HepG2 (cell line): ENCODE data around the gene DRAP1. TPM values are rescaled to one million over a fixed set of nuclear protein-coding genes. Genes with fewer than 3 reads are reported as not detected.

Experiments used
- BHLHE40 ChIP-seq: IDR thresholded peaks from 2 replicates; pipeline ENCODE4 v1.6.1; 2011; ENCODE audit warnings: low read length, improper control_type of control experiment
- FOSL2 ChIP-seq: sonication (generic); formaldehyde crosslinking; IDR thresholded peaks from 2 replicates; pipeline ENCODE4 v1.4.0; 2020; ENCODE audit warnings: missing genetic modification reagents
- FOXA3 ChIP-seq: IDR thresholded peaks from 2 replicates; pipeline ENCODE4 v1.6.1; 2016; ENCODE audit warnings: missing genetic modification reagents, missing compliant biosample characterization
- GATAD1 ChIP-seq: IDR thresholded peaks from 2 replicates; pipeline ENCODE4 v1.6.1; 2016; ENCODE audit warnings: missing genetic modification reagents, missing compliant biosample characterization
- KDM1A ChIP-seq: IDR thresholded peaks from 2 replicates; pipeline ENCODE4 v1.6.1; 2016; ENCODE audit warnings: missing compliant biosample characterization
- MLXIP ChIP-seq: sonication (generic); formaldehyde crosslinking; IDR thresholded peaks from 2 replicates; pipeline ENCODE4 v1.9.0; 2021; ENCODE audit warnings: missing genetic modification reagents, borderline replicate concordance
- POGK ChIP-seq: sonication (generic); formaldehyde crosslinking; conservative IDR thresholded peaks from 2 replicates; pipeline ENCODE4 v1.8.0; 2022; ENCODE audit warnings: mild to moderate bottlenecking, moderate library complexity, missing genetic modification reagents
- SP1 ChIP-seq, 2 experiments: fragments of 450-650 bp in 1 of 2; sonication (generic) in 1 of 2; formaldehyde crosslinking in 1 of 2; IDR thresholded peaks; 2 replicates each; pipeline versions ENCODE4 v1.4.0 to v1.6.1; 2016 to 2020; ENCODE audit warnings: missing genetic modification reagents in 1 of 2
- ZBTB33 ChIP-seq: sonication (generic); formaldehyde crosslinking; IDR thresholded peaks from 2 replicates; pipeline ENCODE4 v1.4.0; 2020; ENCODE audit warnings: missing genetic modification reagents
- ZMYM3 ChIP-seq: sonication (generic); formaldehyde crosslinking; IDR thresholded peaks from 2 replicates; pipeline ENCODE4 v1.5.1; 2020; ENCODE audit warnings: mild to moderate bottlenecking, missing genetic modification reagents
- ZNF354B ChIP-seq: sonication (generic); formaldehyde crosslinking; IDR thresholded peaks from 2 replicates; pipeline ENCODE4 v1.8.0; 2022; ENCODE audit warnings: mild to moderate bottlenecking, missing genetic modification reagents
- ZNF574 ChIP-seq: sonication (generic); formaldehyde crosslinking; IDR thresholded peaks from 2 replicates; pipeline ENCODE4 v1.4.0; 2020; ENCODE audit warnings: missing genetic modification reagents
- ZNF589 ChIP-seq: sonication (generic); formaldehyde crosslinking; conservative IDR thresholded peaks from 2 replicates; pipeline ENCODE4 v1.8.0; 2022; ENCODE audit warnings: mild to moderate bottlenecking, moderate library complexity, missing genetic modification reagents
- ZNF850 ChIP-seq: sonication (generic); formaldehyde crosslinking; conservative IDR thresholded peaks from 2 replicates; pipeline ENCODE4 v1.9.0; 2021; ENCODE audit warnings: mild to moderate bottlenecking, missing genetic modification reagents
- polyA plus RNA-seq, 8 experiments: library from polyadenylated mRNA; depleted of rRNA in 3 of 8; stranded (reverse) in 7 of 8; unstranded in 1 of 8; fragments of >200 nt; fragmentation: Illumina TruSeq in 4 of 8; extraction: Trizol in 4 of 8; gene quantifications; 2 replicates each; pipeline versions ENCODE4 v1.2.1 to v1.2.3, GENCODE V29; 2011 to 2016; ENCODE audit warnings: low read depth in 4 of 8, missing spikeins in 1 of 8, mixed read lengths in 1 of 8; ENCODE audit not compliant: insufficient read depth in 1 of 8
- total RNA-seq, 5 experiments: library from RNA; depleted of rRNA; stranded (reverse); fragments of >200 nt; fragmentation: Illumina TruSeq; extraction: Trizol; gene quantifications; 2 replicates each; pipeline ENCODE4 v1.2.3, GENCODE V29; 2016; ENCODE audit warnings: low read depth in 1 of 5
- TF ChIP-seq, protein P1 (sequence below): sonication (generic); formaldehyde crosslinking; IDR thresholded peaks from 2 replicates; pipeline ENCODE4 v1.4.0; 2020; ENCODE audit warnings: mild to moderate bottlenecking, missing genetic modification reagents
- TF ChIP-seq, protein P2 (sequence below): sonication (generic); formaldehyde crosslinking; conservative IDR thresholded peaks from 2 replicates; pipeline ENCODE4 v1.8.0; 2022; ENCODE audit warnings: low read depth, missing genetic modification reagents

The DRAP1 gene
- total and polyA plus RNA-seq, 2 of the 13 experiments (the other 11 are each of a cell fraction or from before 2014, with no cell fraction given), result 46.8 to 52.3 TPM

- peak; percentile 42; the same call in 1 of the 2 replicates for TF ChIP-seq MLXIP (CRISPR knock-in tag)
- TF ChIP-seq ZNF589 (CRISPR knock-in tag), result no peak
- TF ChIP-seq ZNF850 (CRISPR knock-in tag), result no peak
- TF ChIP-seq FOSL2, result peak; percentile 79
- TF ChIP-seq SP1 (IDR thresholded peaks at IDR 0.05), result no peak
- TF ChIP-seq SP1 (CRISPR knock-in tag; IDR thresholded peaks at IDR 0.05), result peak; percentile 99
- TF ChIP-seq BHLHE40, result peak; percentile 47; the same call in 1 of the 2 replicates
- TF ChIP-seq FOXA3 (CRISPR knock-in tag), result peak; percentile 79
- TF ChIP-seq ZNF354B, result no peak
- TF ChIP-seq ZBTB33 (CRISPR knock-in tag), result peak; percentile 75
- TF ChIP-seq, protein P1, sequence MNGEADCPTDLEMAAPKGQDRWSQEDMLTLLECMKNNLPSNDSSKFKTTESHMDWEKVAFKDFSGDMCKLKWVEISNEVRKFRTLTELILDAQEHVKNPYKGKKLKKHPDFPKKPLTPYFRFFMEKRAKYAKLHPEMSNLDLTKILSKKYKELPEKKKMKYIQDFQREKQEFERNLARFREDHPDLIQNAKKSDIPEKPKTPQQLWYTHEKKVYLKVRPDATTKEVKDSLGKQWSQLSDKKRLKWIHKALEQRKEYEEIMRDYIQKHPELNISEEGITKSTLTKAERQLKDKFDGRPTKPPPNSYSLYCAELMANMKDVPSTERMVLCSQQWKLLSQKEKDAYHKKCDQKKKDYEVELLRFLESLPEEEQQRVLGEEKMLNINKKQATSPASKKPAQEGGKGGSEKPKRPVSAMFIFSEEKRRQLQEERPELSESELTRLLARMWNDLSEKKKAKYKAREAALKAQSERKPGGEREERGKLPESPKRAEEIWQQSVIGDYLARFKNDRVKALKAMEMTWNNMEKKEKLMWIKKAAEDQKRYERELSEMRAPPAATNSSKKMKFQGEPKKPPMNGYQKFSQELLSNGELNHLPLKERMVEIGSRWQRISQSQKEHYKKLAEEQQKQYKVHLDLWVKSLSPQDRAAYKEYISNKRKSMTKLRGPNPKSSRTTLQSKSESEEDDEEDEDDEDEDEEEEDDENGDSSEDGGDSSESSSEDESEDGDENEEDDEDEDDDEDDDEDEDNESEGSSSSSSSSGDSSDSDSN (CRISPR knock-in tag), result peak; percentile 75
- peak; percentile 92 for TF ChIP-seq ZNF574 (CRISPR knock-in tag)
- peak; percentile 68 for TF ChIP-seq POGK (CRISPR knock-in tag)
- TF ChIP-seq, protein P2, sequence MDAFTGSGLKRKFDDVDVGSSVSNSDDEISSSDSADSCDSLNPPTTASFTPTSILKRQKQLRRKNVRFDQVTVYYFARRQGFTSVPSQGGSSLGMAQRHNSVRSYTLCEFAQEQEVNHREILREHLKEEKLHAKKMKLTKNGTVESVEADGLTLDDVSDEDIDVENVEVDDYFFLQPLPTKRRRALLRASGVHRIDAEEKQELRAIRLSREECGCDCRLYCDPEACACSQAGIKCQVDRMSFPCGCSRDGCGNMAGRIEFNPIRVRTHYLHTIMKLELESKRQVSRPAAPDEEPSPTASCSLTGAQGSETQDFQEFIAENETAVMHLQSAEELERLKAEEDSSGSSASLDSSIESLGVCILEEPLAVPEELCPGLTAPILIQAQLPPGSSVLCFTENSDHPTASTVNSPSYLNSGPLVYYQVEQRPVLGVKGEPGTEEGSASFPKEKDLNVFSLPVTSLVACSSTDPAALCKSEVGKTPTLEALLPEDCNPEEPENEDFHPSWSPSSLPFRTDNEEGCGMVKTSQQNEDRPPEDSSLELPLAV (CRISPR knock-in tag), result no peak
- TF ChIP-seq KDM1A (CRISPR knock-in tag), result peak; percentile 62; the same call in 1 of the 2 replicates
- peak; percentile 76 for TF ChIP-seq GATAD1 (CRISPR knock-in tag)
- TF ChIP-seq ZMYM3, result peak; percentile 94
These were observed at the start of gene DRAP1 (continued) for GRCh38 chr11:65919141-65919572.
